ENCODE data around the gene TM4SF5. TPM values are rescaled to one million over a fixed set of nuclear protein-coding genes. Genes with fewer than 3 reads are reported as not detected.

The TM4SF5 gene, protein sequence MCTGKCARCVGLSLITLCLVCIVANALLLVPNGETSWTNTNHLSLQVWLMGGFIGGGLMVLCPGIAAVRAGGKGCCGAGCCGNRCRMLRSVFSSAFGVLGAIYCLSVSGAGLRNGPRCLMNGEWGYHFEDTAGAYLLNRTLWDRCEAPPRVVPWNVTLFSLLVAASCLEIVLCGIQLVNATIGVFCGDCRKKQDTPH
- total RNA-seq = not detected
- 0.18 TPM for polyA plus RNA-seq

DNA sequence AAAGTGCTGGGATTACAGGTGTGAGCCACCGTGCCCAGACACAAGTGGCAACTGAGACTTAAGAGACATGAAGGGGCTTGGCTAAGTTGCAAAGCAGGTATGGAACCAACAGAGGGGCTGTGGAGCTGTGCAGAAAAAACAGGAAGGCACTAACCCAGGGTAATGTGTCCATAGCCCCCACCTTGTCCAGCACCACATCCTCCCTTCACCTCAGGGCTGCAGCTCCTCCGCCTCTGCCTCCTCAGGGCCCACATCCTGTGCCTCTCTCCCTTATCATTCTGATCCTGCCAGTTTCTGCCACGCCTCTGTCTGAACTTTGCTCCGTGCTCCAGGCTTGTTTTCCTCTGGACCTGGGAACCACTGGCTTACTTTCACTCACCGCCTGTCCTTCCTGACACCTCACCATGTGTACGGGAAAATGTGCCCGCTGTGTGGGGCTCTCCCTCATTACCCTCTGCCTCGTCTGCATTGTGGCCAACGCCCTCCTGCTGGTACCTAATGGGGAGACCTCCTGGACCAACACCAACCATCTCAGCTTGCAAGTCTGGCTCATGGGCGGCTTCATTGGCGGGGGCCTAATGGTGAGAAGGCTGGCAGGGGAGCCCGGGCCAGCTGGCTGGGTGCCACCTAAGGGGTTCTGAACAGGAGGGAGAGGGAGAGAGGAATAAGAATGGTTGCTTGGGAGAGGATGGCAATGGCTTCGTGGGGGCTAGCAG is at the start of gene TM4SF5:
TM4SF5 (plus strand) TSS at position 368 of the 716 bp plus-strand sequence; CDS start at position 405, 37 bp downstream.
- Histone ChIP-seq H3K4me3 (ENCODE audit: low read depth, low read length) (no peak within 1 kb of the TSS), H3K36me3 (ENCODE audit: insufficient read depth) (no peaks in the 10 kb centered on the region), H3K4me1 (ENCODE audit: insufficient read depth) (no peaks in the 10 kb centered on the region), H3K27ac (ENCODE audit: low read depth) (no peak within 1 kb of the TSS)
- DNase-seq (ENCODE audit: extremely low spot score) = no peak
- 64% methylated on average over 13 of the region's 13 CpGs for WGBS

DNA sequence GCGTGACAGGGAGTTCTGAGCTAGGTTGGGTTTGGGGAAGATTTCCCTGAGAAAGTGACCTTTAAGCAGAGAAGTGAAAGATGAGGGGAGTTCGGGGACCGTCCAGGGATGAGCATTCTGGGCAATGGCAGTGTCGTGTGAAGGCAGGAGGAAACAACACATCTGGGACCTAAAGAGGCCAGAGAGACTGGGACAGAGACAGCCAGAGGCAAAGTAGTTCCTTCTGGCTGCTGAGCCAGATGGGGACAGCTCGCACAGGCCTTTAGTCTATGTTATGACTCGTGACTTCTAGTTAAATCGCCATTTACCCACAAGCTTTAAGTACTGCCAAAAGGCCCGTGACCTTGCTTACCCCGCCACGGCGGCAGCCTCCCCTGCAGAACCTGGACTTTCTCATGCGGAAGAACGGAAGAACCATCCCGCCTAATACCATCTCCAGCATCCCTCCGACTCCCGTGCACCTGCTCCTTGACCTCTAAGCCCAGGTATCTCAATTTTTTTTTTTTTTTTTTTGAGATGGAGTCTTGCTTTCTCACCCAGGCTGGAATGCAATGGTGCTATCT is 48.9 kb upstream of the TM4SF5 start:
- DNase-seq (ENCODE audit: extremely low spot score) = no peak
- 88% methylated on average over 16 of the region's 16 CpGs for WGBS
- Histone ChIP-seq H3K4me1 (ENCODE audit: insufficient read depth) (no peaks in the 10 kb centered on the region), H3K27ac (ENCODE audit: low read depth) (no peak overlapping the region), H3K36me3 (ENCODE audit: insufficient read depth) (no peaks in the 10 kb centered on the region), H3K4me3 (ENCODE audit: low read depth, low read length) (no peak overlapping the region)

DNA sequence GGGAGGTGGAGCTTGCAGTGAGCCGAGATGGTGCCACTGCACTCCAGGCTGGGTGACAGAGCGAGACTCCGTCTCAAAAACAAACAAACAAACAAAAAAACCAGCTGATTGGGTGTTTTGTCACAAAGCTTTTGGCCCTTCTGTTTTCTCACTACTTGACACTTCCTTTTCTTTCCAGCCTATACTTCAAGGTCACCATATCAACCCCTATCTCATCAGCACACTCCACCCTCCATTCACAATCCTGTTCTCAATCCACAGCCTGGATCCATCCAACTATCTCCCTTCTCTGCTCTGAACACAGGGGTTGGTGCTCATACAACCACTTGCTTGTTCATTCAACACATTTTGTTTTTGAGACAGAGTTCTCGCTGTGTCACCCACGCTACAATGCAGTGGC is 47.0 kb upstream of the TM4SF5 start:
- Histone ChIP-seq H3K4me3 (ENCODE audit: low read depth, low read length) (no peak overlapping the region), H3K27ac (ENCODE audit: low read depth) (no peak overlapping the region), H3K4me1 (ENCODE audit: insufficient read depth) (no peaks in the 10 kb centered on the region), H3K36me3 (ENCODE audit: insufficient read depth) (no peaks in the 10 kb centered on the region)
- 83% methylated on average over 5 of the region's 5 CpGs for WGBS
- no peak for DNase-seq (ENCODE audit: extremely low spot score)

DNA sequence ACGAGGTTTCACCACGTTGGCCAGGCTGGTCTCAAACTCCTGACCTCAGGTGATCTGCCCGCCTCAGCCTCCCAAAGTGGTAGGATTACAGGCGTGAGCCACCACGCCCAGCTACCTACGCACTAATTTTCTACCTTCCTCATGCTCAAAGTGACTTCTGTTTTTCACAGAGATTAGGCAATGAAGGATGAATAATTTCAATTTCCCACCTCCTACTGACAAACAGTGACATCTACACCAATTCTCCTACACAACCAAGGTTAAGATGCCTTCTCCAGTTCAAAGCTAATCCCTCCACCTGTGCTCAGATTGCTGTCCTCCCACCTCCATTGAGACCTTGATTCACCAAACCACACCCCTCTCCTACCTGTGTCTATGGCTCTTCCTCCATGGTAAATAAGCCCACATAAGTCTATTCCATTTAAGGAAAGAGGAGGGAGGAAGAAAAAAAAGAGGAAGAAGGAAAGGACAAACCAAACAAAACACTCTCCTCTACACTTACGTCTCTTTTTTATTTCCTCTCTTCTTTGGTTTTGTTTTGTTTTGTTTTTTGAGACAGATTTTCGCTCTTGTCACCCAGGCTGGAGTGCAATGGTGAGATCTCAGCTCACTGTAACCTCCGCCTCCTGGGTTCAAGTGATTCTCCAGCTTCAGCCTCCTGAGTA is 45.9 kb upstream of the TM4SF5 start:
- H3K36me3 ChIP-seq (ENCODE audit: insufficient read depth) = no peaks in the 10 kb centered on the region
- no peak overlapping the region for H3K4me3 ChIP-seq (ENCODE audit: low read depth, low read length)
- no peaks in the 10 kb centered on the region for H3K4me1 ChIP-seq (ENCODE audit: insufficient read depth)
- no peak overlapping the region for H3K27ac ChIP-seq (ENCODE audit: low read depth)
- no peak for DNase-seq (ENCODE audit: extremely low spot score)
- 79% methylated on average over 9 of the region's 9 CpGs for WGBS

DNA sequence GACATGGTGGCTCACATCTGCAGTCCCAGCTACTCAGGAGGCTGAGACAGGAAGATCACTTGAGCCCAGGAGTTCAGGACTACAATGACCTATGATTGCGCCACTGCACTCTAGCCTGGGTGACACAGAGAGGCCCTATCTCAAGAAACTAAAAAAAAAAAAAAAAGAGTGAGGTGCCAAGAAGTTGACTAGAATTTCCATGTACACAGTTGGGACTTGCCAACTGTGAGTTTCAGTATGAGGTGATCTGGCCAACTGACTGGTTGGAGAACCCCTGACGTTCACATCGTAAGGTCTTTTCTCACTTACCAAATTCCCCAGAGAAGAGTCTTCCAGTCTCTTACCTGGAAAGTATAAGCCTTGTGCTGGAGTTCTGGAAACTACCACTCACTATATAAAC is 43.6 kb upstream of the TM4SF5 start:
- Histone ChIP-seq H3K36me3 (ENCODE audit: insufficient read depth) (no peaks in the 10 kb centered on the region), H3K4me3 (ENCODE audit: low read depth, low read length) (no peak overlapping the region), H3K4me1 (ENCODE audit: insufficient read depth) (no peaks in the 10 kb centered on the region), H3K27ac (ENCODE audit: low read depth) (no peak overlapping the region)
- DNase-seq (ENCODE audit: extremely low spot score) = no peak
- WGBS = 55% methylated on average over 3 of the region's 3 CpGs

DNA sequence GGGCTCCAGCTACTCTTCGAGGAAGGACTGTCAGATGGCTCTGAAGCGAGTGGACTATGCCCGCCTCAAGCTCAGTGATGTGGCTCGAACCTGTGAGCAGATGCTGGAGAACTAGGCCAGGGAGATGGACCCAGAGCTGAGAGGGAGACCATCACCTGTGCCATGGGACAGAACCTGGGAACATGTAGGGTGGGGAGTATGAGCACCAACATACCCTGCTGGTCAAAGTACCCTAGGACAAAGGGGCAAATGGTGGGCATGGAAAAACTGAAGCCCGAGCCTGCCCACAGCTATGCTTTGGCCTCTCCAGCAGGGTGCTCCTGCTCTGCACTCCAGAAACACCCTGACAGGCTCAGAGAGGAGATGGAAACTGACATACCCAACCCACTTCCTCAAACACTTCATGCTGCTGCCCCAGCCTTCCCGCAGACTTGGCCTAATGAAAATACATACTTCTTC is 38.6 kb upstream of the TM4SF5 start:
- Histone ChIP-seq H3K4me3 (ENCODE audit: low read depth, low read length) (no peak overlapping the region), H3K4me1 (ENCODE audit: insufficient read depth) (no peaks in the 10 kb centered on the region), H3K27ac (ENCODE audit: low read depth) (no peak overlapping the region), H3K36me3 (ENCODE audit: insufficient read depth) (no peaks in the 10 kb centered on the region)
- WGBS = 84% methylated on average over 6 of the region's 6 CpGs
- no peak for DNase-seq (ENCODE audit: extremely low spot score)

DNA sequence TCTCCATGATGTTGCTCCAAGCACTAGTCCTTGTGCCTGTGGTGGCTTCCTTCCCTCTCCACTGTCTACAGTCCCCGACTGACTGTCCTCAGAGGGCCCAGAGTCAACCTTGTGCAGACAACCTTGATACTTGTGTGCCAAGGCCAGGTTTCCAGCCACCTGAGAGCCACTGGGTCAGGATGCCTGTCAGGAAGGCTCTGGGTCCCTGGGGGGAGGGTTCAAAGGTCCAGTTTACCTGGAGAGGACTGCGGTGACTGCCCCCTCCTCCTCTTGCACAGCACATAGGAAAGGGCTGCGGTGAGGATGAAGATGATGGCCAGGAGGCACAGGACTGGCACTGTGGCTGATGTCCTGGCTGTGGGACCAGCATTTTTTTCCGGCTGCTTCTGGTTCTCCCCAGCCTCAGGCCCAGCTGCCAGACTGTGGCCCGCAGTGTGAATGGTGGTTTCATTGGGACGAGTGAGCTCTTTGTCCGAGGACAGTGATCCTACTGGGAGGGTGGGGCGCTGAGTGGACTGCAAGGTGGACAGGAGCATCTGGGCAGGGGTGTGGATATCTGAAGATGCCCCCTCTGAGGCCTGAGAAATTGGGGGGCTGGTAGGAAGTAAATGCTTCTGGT is 36.7 kb upstream of the TM4SF5 start:
- no peak for DNase-seq (ENCODE audit: extremely low spot score)
- Histone ChIP-seq H3K36me3 (ENCODE audit: insufficient read depth) (no peaks in the 10 kb centered on the region), H3K4me1 (ENCODE audit: insufficient read depth) (no peaks in the 10 kb centered on the region), H3K4me3 (ENCODE audit: low read depth, low read length) (no peak overlapping the region), H3K27ac (ENCODE audit: low read depth) (no peak overlapping the region)
- WGBS = 88% methylated on average over 8 of the region's 8 CpGs

DNA sequence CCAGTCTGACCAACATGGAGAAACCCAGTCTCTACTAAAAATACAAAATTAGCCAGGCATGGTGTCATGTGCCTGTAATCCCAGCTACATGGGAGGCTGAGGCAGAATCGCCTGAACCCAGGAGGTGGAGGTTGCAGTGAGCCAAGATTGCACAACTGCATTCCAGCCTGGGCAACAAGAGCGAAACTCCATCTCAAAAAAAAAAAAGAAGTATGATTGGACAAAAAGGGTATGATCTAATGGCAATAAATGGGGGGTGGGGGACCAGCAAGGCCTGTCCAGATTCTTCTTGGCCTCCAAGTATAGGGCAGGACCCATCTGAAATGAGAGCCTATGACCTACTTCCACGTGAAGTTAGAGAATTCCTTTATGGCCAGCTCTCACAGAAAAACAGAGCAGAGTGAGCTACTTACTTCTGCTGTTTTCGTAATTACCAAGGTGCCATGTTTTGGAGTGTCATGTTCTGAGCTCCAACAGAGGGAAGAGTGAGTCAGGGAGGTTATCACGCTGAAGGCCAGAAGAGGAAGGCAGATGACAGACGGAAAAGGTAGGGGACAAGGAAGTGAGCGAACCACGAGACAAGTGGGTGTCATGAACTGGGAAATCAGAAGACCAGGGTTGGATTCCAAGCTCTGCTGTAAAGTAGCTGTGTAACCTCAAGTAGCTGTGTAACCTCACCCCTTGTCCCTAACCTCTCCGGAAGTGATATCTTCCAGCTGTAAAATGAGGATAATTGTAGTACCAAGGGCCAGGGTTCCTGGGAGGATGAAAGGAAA is 35.6 kb upstream of the TM4SF5 start:
- WGBS = 68% methylated on average over 9 of the region's 9 CpGs
- no peak for DNase-seq (ENCODE audit: extremely low spot score)

DNA sequence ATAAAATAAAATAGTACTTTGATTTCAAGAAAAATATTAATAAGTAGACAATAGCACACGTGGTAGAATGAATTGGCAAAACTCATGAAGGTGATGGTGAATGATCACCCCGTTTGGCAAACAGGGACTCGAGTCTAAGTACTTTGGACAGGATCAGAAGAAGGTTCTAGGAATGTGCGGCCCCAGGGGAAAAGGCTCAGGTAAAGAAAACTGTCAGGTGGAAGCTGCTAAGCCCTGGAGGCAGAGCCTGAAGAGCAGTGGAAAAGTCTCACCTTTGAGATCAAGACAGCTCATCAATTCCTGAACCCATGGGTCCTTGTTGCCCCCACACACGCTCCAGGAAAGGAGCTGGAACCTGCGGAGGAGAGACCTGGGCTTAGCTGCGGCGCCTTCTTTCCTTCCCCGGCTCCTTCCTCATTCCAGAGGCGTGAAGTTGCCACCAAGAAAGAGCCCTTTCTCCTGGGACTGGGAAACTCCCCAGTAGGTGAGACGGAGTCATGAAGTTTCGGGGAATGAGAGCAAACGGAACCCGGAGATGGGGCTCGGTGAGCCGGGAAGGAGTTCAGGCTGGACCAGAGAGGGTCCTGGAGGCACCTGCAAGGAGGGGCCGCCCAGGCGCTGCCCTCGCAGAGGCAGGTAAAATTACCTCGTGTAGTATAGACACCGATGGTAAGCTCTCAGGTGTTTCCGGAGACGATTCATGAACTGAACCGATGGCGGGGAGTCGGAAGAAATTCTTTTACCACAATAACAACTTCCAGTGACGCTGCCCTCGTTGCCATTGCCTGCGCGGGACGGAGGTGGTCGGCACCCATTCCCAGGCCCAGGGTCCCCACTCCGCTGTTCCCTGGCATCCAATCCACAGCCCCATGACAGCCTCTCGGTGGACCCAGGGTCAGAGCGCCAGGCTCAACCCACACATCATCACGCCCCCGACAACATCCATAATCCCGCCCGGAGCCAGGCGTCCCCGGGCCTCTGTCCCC is 33.3 kb upstream of the TM4SF5 start:
- H3K4me1 ChIP-seq (ENCODE audit: insufficient read depth) = no peaks in the 10 kb centered on the region
- H3K27ac ChIP-seq (ENCODE audit: low read depth) = no peak overlapping the region
- DNase-seq (ENCODE audit: extremely low spot score) = no peak
- H3K36me3 ChIP-seq (ENCODE audit: insufficient read depth) = no peaks in the 10 kb centered on the region
- peak overlapping the region; percentile 64 for H3K4me3 ChIP-seq (ENCODE audit: low read depth, low read length)
- WGBS = 16% methylated on average over 41 of the region's 41 CpGs

More for the DNA sequence above, 35.6 kb upstream of the TM4SF5 start:
- H3K4me1 ChIP-seq (ENCODE audit: insufficient read depth) = no peaks in the 10 kb centered on the region
- no peak overlapping the region for H3K4me3 ChIP-seq (ENCODE audit: low read depth, low read length)
- no peak overlapping the region for H3K27ac ChIP-seq (ENCODE audit: low read depth)
- H3K36me3 ChIP-seq (ENCODE audit: insufficient read depth) = no peaks in the 10 kb centered on the region

DNA sequence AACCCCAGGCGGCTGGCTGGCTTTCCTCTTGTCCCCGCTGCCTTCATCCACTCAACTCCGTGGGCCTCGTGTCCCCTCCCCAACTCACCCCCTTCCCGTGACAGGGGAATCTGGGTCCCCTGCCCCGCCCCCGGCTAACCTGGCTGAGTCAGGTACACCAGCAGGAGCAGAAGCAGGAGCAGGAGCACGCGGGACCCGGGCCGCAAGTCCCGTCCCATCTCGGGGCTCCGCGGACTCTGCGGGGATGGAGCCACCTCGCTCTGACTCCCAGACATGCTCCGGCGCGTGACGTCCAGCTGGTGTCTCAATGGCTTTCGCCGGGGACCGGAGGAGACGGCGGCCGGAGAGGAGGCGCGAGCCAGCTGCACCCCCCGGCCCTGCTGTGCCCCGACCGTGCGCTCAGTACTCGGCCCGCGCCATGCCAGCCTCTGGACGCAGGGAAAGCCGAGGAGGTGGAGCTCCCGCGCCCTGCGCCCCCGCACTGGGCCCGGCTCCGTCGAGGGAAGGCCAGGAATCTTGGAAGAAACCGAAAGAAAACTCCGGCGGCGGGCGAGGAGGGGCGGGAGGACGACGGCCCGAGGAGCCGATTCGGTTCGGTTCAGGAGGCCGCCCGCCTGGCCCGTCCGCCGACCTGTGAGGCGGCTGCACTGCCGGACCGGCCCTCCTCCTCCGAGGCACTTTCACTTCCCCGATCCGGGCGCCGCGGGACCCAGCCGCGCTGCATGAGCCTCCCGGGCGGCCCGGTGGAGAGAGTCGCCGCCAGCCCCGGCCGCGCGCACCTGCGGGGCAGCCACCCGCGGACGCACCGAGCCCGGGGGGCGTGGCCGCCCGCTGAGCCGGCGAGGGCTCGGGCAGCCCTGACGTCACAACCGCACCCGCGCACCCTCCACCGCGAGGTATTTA is 32.3 kb upstream of the TM4SF5 start, which contains the start of the genes CXCL16 and ZMYND15:
CXCL16 (minus strand) TSS at position 807 of the 903 bp plus-strand sequence; CDS start at position 218, 589 bp downstream.
ZMYND15 (plus strand) TSS at position 712 of the 903 bp plus-strand sequence. CDS start 716 bp downstream, outside the sequence.
- no peak within 1 kb of the TSS for H3K27ac ChIP-seq (ENCODE audit: low read depth)
- no peaks in the 10 kb centered on the region for H3K36me3 ChIP-seq (ENCODE audit: insufficient read depth)
- no peaks in the 10 kb centered on the region for H3K4me1 ChIP-seq (ENCODE audit: insufficient read depth)
- WGBS = under 1% methylated on average over 100 of the region's 100 CpGs
- H3K4me3 ChIP-seq (ENCODE audit: low read depth, low read length) = peak within 1 kb of the TSS; percentile 64
- DNase-seq (ENCODE audit: extremely low spot score) = no peak

DNA sequence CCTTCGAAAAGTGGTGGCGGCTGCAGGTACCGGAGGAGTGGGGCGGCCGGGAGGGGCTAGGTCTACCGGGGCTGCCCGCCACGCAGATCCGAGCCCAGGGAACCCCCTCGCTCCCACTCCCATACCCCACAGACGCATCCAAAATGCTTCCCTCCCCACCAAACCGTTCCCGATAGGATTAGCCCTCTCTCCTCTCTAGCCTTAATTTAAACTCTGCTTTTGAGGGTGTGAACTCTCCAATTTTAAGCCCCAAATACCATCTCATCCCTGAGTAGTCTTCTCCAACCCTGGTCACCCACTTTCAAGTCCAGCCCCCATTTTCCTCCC is 31.7 kb upstream of the TM4SF5 start:
- DNase-seq (ENCODE audit: extremely low spot score) = no peak
- H3K4me3 ChIP-seq (ENCODE audit: low read depth, low read length) = peak overlapping the region; percentile 64
- H3K4me1 ChIP-seq (ENCODE audit: insufficient read depth) = no peaks in the 10 kb centered on the region
- no peak overlapping the region for H3K27ac ChIP-seq (ENCODE audit: low read depth)
- H3K36me3 ChIP-seq (ENCODE audit: insufficient read depth) = no peaks in the 10 kb centered on the region
- WGBS = 12% methylated on average over 13 of the region's 13 CpGs
